BE2C (cell line): ENCODE results near the gene SRP9.
A peak's percentile ranks its signal among the peaks of the same experiment; 100 is the strongest.
"Not testable (repeated sequence)": the region's sequence is repeated elsewhere in the genome, so short reads cannot be mapped to it uniquely, and the experiment has no call there.

Source experiments
- DNase-seq: peaks from one replicate; pipeline ENCODE4 v3.0.0-alpha.2; 2020
- H3K27me3 ChIP-seq: fragments of 250-450 bp; sonication (Bioruptor Pico); 2 replicates; pipeline ENCODE4 v1.5.1; 2020; ENCODE audit warnings: mild to moderate bottlenecking
- H3K36me3 ChIP-seq: fragments of 250-450 bp; sonication (Bioruptor Pico); 2 replicates; pipeline ENCODE4 v1.5.1; 2020; ENCODE audit warnings: mild to moderate bottlenecking
- H3K4me1 ChIP-seq: fragments of 250-450 bp; sonication (Bioruptor Pico); 2 replicates; pipeline ENCODE4 v1.5.1; 2020
- H3K4me3 ChIP-seq: 2 replicates; pipeline ENCODE4 v1.5.1; 2011; ENCODE audit warnings: low read depth, low read length
- H3K9me3 ChIP-seq: fragments of 250-450 bp; sonication (Bioruptor Pico); 2 replicates; pipeline ENCODE4 v1.5.1; 2020
- CTCF ChIP-seq: IDR thresholded peaks from 2 replicates; pipeline ENCODE4 v1.5.1; 2012; ENCODE audit warnings: mild to moderate bottlenecking, low read depth, low read length

Gene SRP9

GRCh38 chr1:225812488-225813213 lies 35.0 kb downstream of the SRP9 start:
- Histone ChIP-seq H3K36me3 (no peaks in the 10 kb centered on the region), H3K4me1 (peaks cover 9% of the 10 kb centered on the region), H3K9me3 (no peaks in the 10 kb centered on the region), H3K4me3 (no peak overlapping the region), H3K27me3 (no peaks in the 10 kb centered on the region)
- DNase-seq, result peak; percentile 36
- no peak for TF ChIP-seq CTCF

GRCh38 chr1:225813214-225813964 lies 35.8 kb downstream of the SRP9 start:
- Histone ChIP-seq H3K36me3 (no peaks in the 10 kb centered on the region), H3K27me3 (no peaks in the 10 kb centered on the region), H3K4me1 (peaks cover 11% of the 10 kb centered on the region), H3K9me3 (no peaks in the 10 kb centered on the region), H3K4me3 (no peak overlapping the region)
- no peak for TF ChIP-seq CTCF
- peak; percentile 34 for DNase-seq

GRCh38 chr1:225814381-225814780 lies 36.8 kb downstream of the SRP9 start:
- Histone ChIP-seq H3K4me1 (peaks cover 11% of the 10 kb centered on the region), H3K9me3 (no peaks in the 10 kb centered on the region), H3K4me3 (no peak overlapping the region), H3K36me3 (no peaks in the 10 kb centered on the region), H3K27me3 (no peaks in the 10 kb centered on the region)
- TF ChIP-seq CTCF, result no peak
- DNase-seq, result no peak

GRCh38 chr1:225815090-225815489 lies 37.5 kb downstream of the SRP9 start:
- peaks cover 11% of the 10 kb centered on the region for H3K4me1 ChIP-seq
- not testable (repeated sequence) for DNase-seq, H3K27me3 ChIP-seq, H3K9me3 ChIP-seq, H3K4me3 ChIP-seq, H3K36me3 ChIP-seq

GRCh38 chr1:225815526-225816178 lies 38.0 kb downstream of the SRP9 start:
- Histone ChIP-seq H3K9me3 (no peaks in the 10 kb centered on the region), H3K4me3 (no peak overlapping the region), H3K36me3 (no peaks in the 10 kb centered on the region), H3K4me1 (peaks cover 11% of the 10 kb centered on the region), H3K27me3 (no peaks in the 10 kb centered on the region)
- no peak for TF ChIP-seq CTCF
- DNase-seq, result no peak

GRCh38 chr1:225816643-225817538 lies 39.3 kb downstream of the SRP9 start:
- no peaks in the 10 kb centered on the region for H3K9me3 ChIP-seq
- H3K4me1 ChIP-seq, result peaks cover 11% of the 10 kb centered on the region
- no peak for TF ChIP-seq CTCF
- no peak for DNase-seq
- H3K36me3 ChIP-seq, result no peaks in the 10 kb centered on the region
- no peaks in the 10 kb centered on the region for H3K27me3 ChIP-seq
- no peak overlapping the region for H3K4me3 ChIP-seq
